Fibroblast of skin of back (primary cell): ENCODE measurements around the gene BAG5.

ENCODE experiments used
- DNase-seq: peaks from one replicate; pipeline ENCODE4 v3.0.0-alpha.2; 2013

Gene BAG5

GRCh38 chr14:103507751-103508150, 54.7 kb downstream of the BAG5 start:
- DNase-seq: no peak
